ENCODE measurements around the gene BICDL2. TPM values are rescaled to one million over a fixed set of nuclear protein-coding genes. Genes with fewer than 3 reads are reported as not detected.

Gene BICDL2
- total RNA-seq, 2 experiments from 2014 or later = 0.11 to 0.17 TPM

GRCh38 chr16:2986623-2987188, 50.0 kb downstream of the BICDL2 start:
- ChIA-PET POLR2A (interaction anchor here (0.7 kb wide), 1 partner anchor 34 kb away, joined by 3 read pairs; no protein-coding TSS in a partner anchor), CTCF (interaction anchor here (1.0 kb wide), 1 partner anchor 59 kb away, joined by 3 read pairs; no protein-coding TSS in a partner anchor)

GRCh38 chr16:2985893-2986355, 50.8 kb downstream of the BICDL2 start:
- ChIA-PET CTCF (interaction anchor here (1.9 kb wide), 1 partner anchor 19 kb away, joined by 5 read pairs; no protein-coding TSS in a partner anchor), POLR2A (interaction anchor here (0.7 kb wide), 1 partner anchor 35 kb away, joined by 3 read pairs; no protein-coding TSS in a partner anchor)

- ChIA-PET POLR2A (interaction anchor here (0.5 kb wide), 1 partner anchor 251 kb away, joined by 3 read pairs; no protein-coding TSS in a partner anchor), CTCF (interaction anchor here (1.9 kb wide), 1 partner anchor 18 kb away, joined by 5 read pairs; no protein-coding TSS in a partner anchor)
Observed at GRCh38 chr16:2985462-2985861, 51.3 kb downstream of the BICDL2 start.

GRCh38 chr16:2983706-2984136, 53.0 kb downstream of the BICDL2 start:
- CTCF ChIA-PET = interaction anchor here (0.6 to 1.9 kb wide), 4 partner anchors 11 to 462 kb away, joined by 3 to 5 read pairs (median 4); partner anchors contain the start of gene KREMEN2

GRCh38 chr16:2982402-2982801, 54.3 kb downstream of the BICDL2 start:
- POLR2A ChIA-PET = no interaction called here
- CTCF ChIA-PET = interaction anchor here (0.7 to 1.3 kb wide), 5 partner anchors 11 to 46 kb away, joined by 3 to 6 read pairs (median 5); partner anchors contain the start of gene KREMEN2

More at GRCh38 chr16:2983706-2984136, 53.0 kb downstream of the BICDL2 start:
- POLR2A ChIA-PET = no interaction called here

GRCh38 chr16:2981899-2982250, 54.9 kb downstream of the BICDL2 start:
- ChIA-PET POLR2A (no interaction called here), CTCF (interaction anchor here (1.3 to 3.4 kb wide), 4 partner anchors 10 to 20 kb away, joined by 3 to 11 read pairs (median 8); partner anchors contain the start of gene PAQR4)

- ChIA-PET POLR2A (interaction anchor here (2.6 kb wide), 1 partner anchor 11 kb away, joined by 15 read pairs; no protein-coding TSS in a partner anchor), CTCF (interaction anchor here (1.3 to 3.4 kb wide), 4 partner anchors 10 to 20 kb away, joined by 3 to 11 read pairs (median 8); partner anchors contain the start of gene PAQR4)
Observed at GRCh38 chr16:2981177-2981898, 55.4 kb downstream of the BICDL2 start.

- POLR2A ChIA-PET = interaction anchor here (0.7 to 2.6 kb wide), 3 partner anchors 11 to 90 kb away, joined by 3 to 15 read pairs (median 4); partner anchors contain the start of gene TNFRSF12A
Observed at GRCh38 chr16:2980227-2981176, 56.2 kb downstream of the BICDL2 start, which contains the start of gene PKMYT1. PKMYT1 (minus strand) TSS chr16:2980446; CDS start chr16:2979657, 789 bp downstream.

GRCh38 chr16:2979669-2980226, 57.0 kb downstream of the BICDL2 start:
- POLR2A ChIA-PET = interaction anchor here (0.7 to 2.6 kb wide), 3 partner anchors 10 to 91 kb away, joined by 3 to 15 read pairs (median 4); partner anchors contain the start of gene TNFRSF12A
- CTCF ChIA-PET = interaction anchor here (2.3 to 3.4 kb wide), 3 partner anchors 10 to 18 kb away, joined by 5 to 8 read pairs (median 7); no protein-coding TSS in a partner anchor

More at GRCh38 chr16:2980227-2981176, 56.2 kb downstream of the BICDL2 start, which contains the start of gene PKMYT1:
- CTCF ChIA-PET = interaction anchor here (0.7 to 3.4 kb wide), 5 partner anchors 11 to 23 kb away, joined by 3 to 11 read pairs (median 7); partner anchors contain the start of gene PAQR4

Other genes starting within 250 kb of the BICDL2 start
- under 1 TPM; 0.13 TPM for gene PRSS33, start 249.4 kb downstream of the BICDL2 start, total RNA-seq
- gene PRSS41, start 238.5 kb downstream of the BICDL2 start, total RNA-seq = not detected
- 10 to 100 TPM; 10.5 to 11.1 TPM for gene PRSS21, start 219.7 kb downstream of the BICDL2 start, total RNA-seq
- gene ZG16B, start 206.6 kb downstream of the BICDL2 start, total RNA-seq = under 1 TPM; 0.63 to 0.71 TPM
- gene PRSS22, start 178.8 kb downstream of the BICDL2 start, total RNA-seq = not detected
- gene FLYWCH2, start 153.7 kb downstream of the BICDL2 start, total RNA-seq = 10 to 100 TPM; 24.4 to 27.1 TPM
- 10 to 100 TPM; 33.2 to 34.4 TPM for gene FLYWCH1, start 125.0 kb downstream of the BICDL2 start, total RNA-seq
- under 1 TPM in 1 of 2 experiments, not detected in 1; 0.08 TPM for gene KREMEN2, start 72.7 kb downstream of the BICDL2 start, total RNA-seq
- 10 to 100 TPM; 41.1 to 43.0 TPM for gene PAQR4, start 67.6 kb downstream of the BICDL2 start, total RNA-seq
- gene PKMYT1, start 56.5 kb downstream of the BICDL2 start, total RNA-seq = 100 to 1,000 TPM; 135 TPM
- not detected for gene CLDN9, start 24.0 kb downstream of the BICDL2 start, total RNA-seq
- gene CLDN6, start 18.8 kb downstream of the BICDL2 start, total RNA-seq = not detected
- gene TNFRSF12A, start 16.6 kb downstream of the BICDL2 start, total RNA-seq = 1 to 10 TPM; 4.3 to 4.6 TPM
- 10 to 100 TPM; 27.5 to 28.5 TPM for gene HCFC1R1, start 13.0 kb downstream of the BICDL2 start, total RNA-seq
- 10 to 100 TPM; 54.7 to 56.8 TPM for gene THOC6, start 12.9 kb downstream of the BICDL2 start, total RNA-seq
- gene MMP25, start 9.6 kb upstream of the BICDL2 start, total RNA-seq = 1 to 10 TPM; 1.3 to 2.2 TPM
- 1,000 to 10,000 TPM; 1,098 to 1,123 TPM for gene IL32, start 28.7 kb upstream of the BICDL2 start, total RNA-seq
- gene ZSCAN10, start 62.4 kb upstream of the BICDL2 start, total RNA-seq = not detected
- gene ZNF205, start 75.6 kb upstream of the BICDL2 start, total RNA-seq = under 1 TPM in 1 of 2 experiments, not detected in 1; 0.23 TPM
- 1 to 10 TPM; 8.6 to 9.2 TPM for gene ZNF213, start 98.1 kb upstream of the BICDL2 start, total RNA-seq
- not detected for gene OR1F1, start 151.3 kb upstream of the BICDL2 start, total RNA-seq
- 10 to 100 TPM; 11.3 to 11.8 TPM for gene ZNF200, start 198.2 kb upstream of the BICDL2 start, total RNA-seq
- under 1 TPM in 1 of 2 experiments, not detected in 1; 0.19 TPM for gene MEFV, start 219.7 kb upstream of the BICDL2 start, total RNA-seq
- 10 to 100 TPM; 26.2 to 27.0 TPM for gene ZNF263, start 246.5 kb upstream of the BICDL2 start, total RNA-seq

Data from activated CD8-positive, alpha-beta memory T cell treated with anti-CD3 and anti-CD28 coated beads for 36 hours (primary cell).